Aorta (tissue), 5 donors: Measurements from ENCODE around the gene PPIL3. TPM values are rescaled to one million over a fixed set of nuclear protein-coding genes. Genes with fewer than 3 reads are reported as not detected.
A peak's percentile ranks its signal among the peaks of the same experiment; 100 is the strongest.

ENCODE experiments used
- ATAC-seq: fragments of 200-7000 bp; cut with Tn5 transposase; one replicate; pipeline ENCODE4 v1.9.1; 2022; ENCODE audit warnings: moderate library complexity; ENCODE audit not compliant: low FRiP score
- DNase-seq, 2 donors: peaks; one replicate each; pipeline ENCODE4 v3.0.0-alpha.2; 2020
- H3K27ac ChIP-seq, 2 donors: one replicate each; pipeline ENCODE4 v1.5.1; 2013; ENCODE audit warnings: low read length in 2 of 2, mild to moderate bottlenecking in 2 of 2, moderate library complexity in 2 of 2, control low read depth in 1 of 2, inconsistent platforms in 1 of 2, low read depth in 1 of 2
- H3K27me3 ChIP-seq, 2 donors: one replicate each; pipeline ENCODE4 v1.6.1; 2013; ENCODE audit warnings: control low read depth in 1 of 2, low read length in 1 of 2, mild to moderate bottlenecking in 1 of 2, moderate library complexity in 1 of 2; ENCODE audit not compliant: insufficient read depth in 2 of 2, control insufficient read depth in 1 of 2
- H3K36me3 ChIP-seq, 2 donors: one replicate each; pipeline ENCODE4 v1.6.1; 2013; ENCODE audit warnings: control low read depth in 1 of 2, low read length in 1 of 2, mild to moderate bottlenecking in 1 of 2; ENCODE audit not compliant: insufficient read depth in 2 of 2, control insufficient read depth in 1 of 2
- H3K4me1 ChIP-seq, 2 donors: one replicate each; pipeline ENCODE4 v1.6.1; 2013; ENCODE audit warnings: low read length in 2 of 2, control low read depth in 1 of 2, mild to moderate bottlenecking in 1 of 2, moderate library complexity in 1 of 2; ENCODE audit not compliant: insufficient read depth in 2 of 2, control insufficient read depth in 1 of 2
- H3K4me3 ChIP-seq, 2 donors: one replicate each; pipeline ENCODE4 v1.5.1; 2013; ENCODE audit warnings: low read length in 2 of 2, control low read depth in 1 of 2, mild to moderate bottlenecking in 1 of 2
- H3K9me3 ChIP-seq: one replicate; pipeline ENCODE4 v1.6.1; 2013; ENCODE audit warnings: mild to moderate bottlenecking, low read length; ENCODE audit not compliant: control insufficient read depth
- WGBS, 2 donors: extraction: QIAGEN DNeasy Blood & Tissue Kit; methylation state at CpG; one replicate each; pipeline ENCODE4 v1.1.7; 2013; 5-methylcytosine and 5-hydroxymethylcytosine counted together
- intact Hi-C, 2 donors: fragments of 100-400 bp; cut with DNase I; formaldehyde crosslinking; loops; one replicate each; pipeline versions ENCODE4 v1.14.2 to v1.15.0; 2022
- polyA plus RNA-seq, 2 donors: library from polyadenylated mRNA; stranded (reverse); fragments of 200-250 nt; gene quantifications; one replicate each; pipeline ENCODE4 v1.2.3, GENCODE V29; 2013
- total RNA-seq, 2 donors: library from RNA; stranded (reverse); fragmentation: NEBNext Ultra II Directional; extraction: Animal tissue kit (Norgen Biotek cat#: 25700); gene quantifications; one replicate each; pipeline ENCODE4 v1.2.1, GENCODE V29; 2021
- donor health status: healthy with polysubstance abuse.
- donor health status: Bipolar disorder and iron deficiency.
- donor health status: DM: no; HTN: no; CAD: no.
- donor health status: DM: no; HTN: no; CAD: no.
- donor health status: DM: yes; HTN: yes; CAD: no.

The PPIL3 gene
- total and polyA plus RNA-seq, 4 donors, result 17.8 to 39.2 (median 27.6) TPM

- H3K4me1 ChIP-seq, result no peaks in the 10 kb centered on the region
- DNase-seq (peak; percentile 99 to 100), ATAC-seq (peak; percentile 96)
- H3K36me3 ChIP-seq, result no peaks in the 10 kb centered on the region
- intact Hi-C loops, result loop anchor here (5.0 kb wide), 2 partner anchors 52 to 152 kb away; partner anchors contain the start of gene BZW1 (in 2 of the 2)
- 1% methylated on average over 84 to 89 of the region's 89 CpGs for WGBS, 2 donors
- H3K4me3 ChIP-seq, result peak within 1 kb of the TSS; percentile 80 to 95
- no peaks in the 10 kb centered on the region for H3K27me3 ChIP-seq
- H3K27ac ChIP-seq, result peak within 1 kb of the TSS; percentile 99 to 100
- no peaks in the 10 kb centered on the region for H3K9me3 ChIP-seq
These were observed 24.5 kb downstream of the PPIL3 start, which contains the start of gene CLK1 for GRCh38 chr2:200864176-200865034. CLK1 (minus strand) TSS chr2:200864658; CDS start chr2:200861862, 2,796 bp downstream.

GRCh38 chr2:200863782-200864175 is 25.1 kb downstream of the PPIL3 start:
- no peaks in the 10 kb centered on the region for H3K9me3 ChIP-seq
- H3K4me1 ChIP-seq, result no peaks in the 10 kb centered on the region
- no peaks in the 10 kb centered on the region for H3K36me3 ChIP-seq
- 0% methylated on average over 19 of the region's 19 CpGs for WGBS, 2 donors
- peak; percentile 4 for ATAC-seq
- DNase-seq, result no peak
- H3K27ac ChIP-seq, result peak overlapping the region; percentile 99 to 100
- peak overlapping the region; percentile 80 to 95 for H3K4me3 ChIP-seq
- no peaks in the 10 kb centered on the region for H3K27me3 ChIP-seq
- intact Hi-C loops, result loop anchor here (5.0 kb wide), 2 partner anchors 51 to 151 kb away; partner anchors contain the start of gene BZW1 (in 2 of the 2)

- DNase-seq (no peak), ATAC-seq (no peak)
- intact Hi-C loops, result loop anchor here (5.0 kb wide), 2 partner anchors 50 to 150 kb away; partner anchors contain the start of gene BZW1 (in 2 of the 2)
- H3K27me3 ChIP-seq, result no peaks in the 10 kb centered on the region
- peak overlapping the region; percentile 80 to 95 for H3K4me3 ChIP-seq
- WGBS, 2 donors, result 0% methylated on average over 13 of the region's 13 CpGs
- no peaks in the 10 kb centered on the region for H3K9me3 ChIP-seq
- H3K4me1 ChIP-seq, result peaks cover 0 to 3% of the 10 kb centered on the region in 2 donors
- H3K36me3 ChIP-seq, result peaks cover 2 to 3% of the 10 kb centered on the region in 2 donors
- H3K27ac ChIP-seq, result peak overlapping the region in 1 of 2 donors; percentile 32
These were observed 26.3 kb downstream of the PPIL3 start for GRCh38 chr2:200862532-200863000.

- Histone ChIP-seq H3K27ac (no peak overlapping the region), H3K4me1 (peaks cover 0 to 3% of the 10 kb centered on the region in 2 donors), H3K27me3 (no peaks in the 10 kb centered on the region), H3K36me3 (peaks cover 2 to 3% of the 10 kb centered on the region in 2 donors), H3K4me3 (peak overlapping the region; percentile 68 to 71), H3K9me3 (no peaks in the 10 kb centered on the region)
- 1 to 2% methylated on average over 4 of the region's 4 CpGs for WGBS, 2 donors
- DNase-seq, result no peak
- intact Hi-C loops, result loop anchor here (5.0 kb wide), 2 partner anchors 49 to 149 kb away; partner anchors contain the start of gene BZW1 (in 2 of the 2)
- ATAC-seq, result no peak
These were observed 27.2 kb downstream of the PPIL3 start for GRCh38 chr2:200861617-200862155.

- no peaks in the 10 kb centered on the region for H3K9me3 ChIP-seq
- no peak overlapping the region for H3K27ac ChIP-seq
- no peaks in the 10 kb centered on the region for H3K27me3 ChIP-seq
- DNase-seq (peak in 1 of 2 donors; percentile 49), ATAC-seq (no peak)
- 6% methylated on average over 12 of the region's 12 CpGs for WGBS, 2 donors
- H3K4me3 ChIP-seq, result peak overlapping the region in 1 of 2 donors; percentile 30
- intact Hi-C loops, result loop anchor here (5.0 kb wide), 2 partner anchors 48 to 148 kb away; partner anchors contain the start of gene BZW1 (in 2 of the 2)
- peaks cover 0 to 3% of the 10 kb centered on the region in 2 donors for H3K4me1 ChIP-seq
- H3K36me3 ChIP-seq, result peaks cover 2 to 3% of the 10 kb centered on the region in 2 donors
These were observed 28.6 kb downstream of the PPIL3 start for GRCh38 chr2:200860092-200860795.

GRCh38 chr2:200856806-200857205 is 32.1 kb downstream of the PPIL3 start:
- H3K27me3 ChIP-seq, result no peaks in the 10 kb centered on the region
- ATAC-seq (no peak), DNase-seq (no peak)
- peaks cover 13 to 14% of the 10 kb centered on the region in 2 donors for H3K36me3 ChIP-seq
- H3K9me3 ChIP-seq, result no peaks in the 10 kb centered on the region
- H3K27ac ChIP-seq, result no peak overlapping the region
- peaks cover 0 to 3% of the 10 kb centered on the region in 2 donors for H3K4me1 ChIP-seq
- intact Hi-C loops, result no loop called here
- no peak overlapping the region for H3K4me3 ChIP-seq
- WGBS, 2 donors, result 79 to 86% methylated on average over 8 of the region's 8 CpGs

GRCh38 chr2:200852605-200853004 is 36.3 kb downstream of the PPIL3 start:
- DNase-seq, result no peak
- 96 to 97% methylated on average over 2 of the region's 2 CpGs for WGBS, 2 donors
- no peaks in the 10 kb centered on the region for H3K9me3 ChIP-seq
- ATAC-seq, result no peak
- intact Hi-C loops, result no loop called here
- no peak overlapping the region for H3K4me3 ChIP-seq
- no peaks in the 10 kb centered on the region for H3K27me3 ChIP-seq
- H3K27ac ChIP-seq, result no peak overlapping the region
- H3K4me1 ChIP-seq, result no peaks in the 10 kb centered on the region
- H3K36me3 ChIP-seq, result peaks cover 11 to 13% of the 10 kb centered on the region in 2 donors
